ENCODE measurements around the gene MARK4.
"Not testable (repeated sequence)": the region's sequence is repeated elsewhere in the genome, so short reads cannot be mapped to it uniquely, and the experiment has no call there.

The MARK4 gene

GRCh38 chr19:45256836-45257235, 5.8 kb downstream of the MARK4 start:
- H3K4me3 ChIP-seq = no peak overlapping the region
- DNase-seq (ENCODE audit: low read depth, low spot score) = no peak
- H3K36me3 ChIP-seq (ENCODE audit: insufficient read depth, low read length) = no peaks in the 10 kb centered on the region
- H3K9me3 ChIP-seq (ENCODE audit: low read depth, low read length) = no peaks in the 10 kb centered on the region
- no peak overlapping the region for H3K9ac ChIP-seq (ENCODE audit: insufficient read length)
- TF ChIP-seq FOXP2 (optimal IDR thresholded peaks at IDR 0.05; ENCODE audit: control extremely low read depth, extremely low read length, insufficient read depth) = no peak
- TF ChIP-seq POLR2AphosphoS5 (IDR thresholded peaks at IDR 0.05; ENCODE audit: borderline replicate concordance, low read depth, low read length) = no peak
- 0 out of 2 replicates have a peak overlapping the region, but pooled peaks have one; percentile 31 for H3K27ac ChIP-seq

- no peak for DNase-seq (ENCODE audit: low read depth, low spot score)
- no peaks in the 10 kb centered on the region for H3K36me3 ChIP-seq (ENCODE audit: insufficient read depth, low read length)
- H3K9me3 ChIP-seq (ENCODE audit: low read depth, low read length) = no peaks in the 10 kb centered on the region
- no peak overlapping the region for H3K9ac ChIP-seq (ENCODE audit: insufficient read length)
- no peak overlapping the region for H3K4me3 ChIP-seq
- H3K27ac ChIP-seq = no peak overlapping the region
- TF ChIP-seq EZH2 (IDR thresholded peaks at IDR 0.05) = no peak
- no peak for TF ChIP-seq POLR2AphosphoS5 (IDR thresholded peaks at IDR 0.05; ENCODE audit: borderline replicate concordance, low read depth, low read length)
- TF ChIP-seq FOXP2 (optimal IDR thresholded peaks at IDR 0.05; ENCODE audit: control extremely low read depth, extremely low read length, insufficient read depth) = no peak
These were observed 7.8 kb downstream of the MARK4 start for GRCh38 chr19:45258862-45259261.

GRCh38 chr19:45262570-45262969, 11.5 kb downstream of the MARK4 start:
- DNase-seq (ENCODE audit: low read depth, low spot score) = no peak
- Histone ChIP-seq H3K9me3 (ENCODE audit: low read depth, low read length) (no peaks in the 10 kb centered on the region), H3K36me3 (ENCODE audit: insufficient read depth, low read length) (no peaks in the 10 kb centered on the region), H3K9ac (ENCODE audit: insufficient read length) (no peak overlapping the region), H3K4me3 (no peak overlapping the region), H3K27ac (no peak overlapping the region)
- TF ChIP-seq FOXP2 (optimal IDR thresholded peaks at IDR 0.05; ENCODE audit: control extremely low read depth, extremely low read length, insufficient read depth) = no peak
- no peak for TF ChIP-seq POLR2AphosphoS5 (IDR thresholded peaks at IDR 0.05; ENCODE audit: borderline replicate concordance, low read depth, low read length)
- no peak for TF ChIP-seq EZH2 (IDR thresholded peaks at IDR 0.05)

GRCh38 chr19:45263013-45263412, 11.9 kb downstream of the MARK4 start:
- TF ChIP-seq POLR2AphosphoS5 (IDR thresholded peaks at IDR 0.05; ENCODE audit: borderline replicate concordance, low read depth, low read length) (no peak), FOXP2 (optimal IDR thresholded peaks at IDR 0.05; ENCODE audit: control extremely low read depth, extremely low read length, insufficient read depth) (no peak), EZH2 (IDR thresholded peaks at IDR 0.05) (no peak)
- Histone ChIP-seq H3K9me3 (ENCODE audit: low read depth, low read length) (no peaks in the 10 kb centered on the region), H3K4me3 (no peak overlapping the region), H3K36me3 (ENCODE audit: insufficient read depth, low read length) (no peaks in the 10 kb centered on the region), H3K27ac (no peak overlapping the region), H3K9ac (ENCODE audit: insufficient read length) (no peak overlapping the region)
- no peak for DNase-seq (ENCODE audit: low read depth, low spot score)

GRCh38 chr19:45264781-45265317, 13.8 kb downstream of the MARK4 start:
- Histone ChIP-seq H3K9ac (ENCODE audit: insufficient read length) (no peak overlapping the region), H3K9me3 (ENCODE audit: low read depth, low read length) (no peaks in the 10 kb centered on the region), H3K4me3 (no peak overlapping the region), H3K36me3 (ENCODE audit: insufficient read depth, low read length) (no peaks in the 10 kb centered on the region), H3K27ac (no peak overlapping the region)
- DNase-seq (ENCODE audit: low read depth, low spot score) = no peak
- TF ChIP-seq FOXP2 (optimal IDR thresholded peaks at IDR 0.05; ENCODE audit: control extremely low read depth, extremely low read length, insufficient read depth) (no peak), POLR2AphosphoS5 (IDR thresholded peaks at IDR 0.05; ENCODE audit: borderline replicate concordance, low read depth, low read length) (no peak)

- Histone ChIP-seq H3K9me3 (ENCODE audit: low read depth, low read length) (no peaks in the 10 kb centered on the region), H3K36me3 (ENCODE audit: insufficient read depth, low read length) (no peaks in the 10 kb centered on the region), H3K9ac (ENCODE audit: insufficient read length) (no peak overlapping the region), H3K4me3 (no peak overlapping the region), H3K27ac (no peak overlapping the region)
- DNase-seq (ENCODE audit: low read depth, low spot score) = no peak
- TF ChIP-seq FOXP2 (optimal IDR thresholded peaks at IDR 0.05; ENCODE audit: control extremely low read depth, extremely low read length, insufficient read depth) (no peak), POLR2AphosphoS5 (IDR thresholded peaks at IDR 0.05; ENCODE audit: borderline replicate concordance, low read depth, low read length) (no peak), EZH2 (IDR thresholded peaks at IDR 0.05) (no peak)
These were observed 14.3 kb downstream of the MARK4 start for GRCh38 chr19:45265375-45265774.

- H3K4me3 ChIP-seq = no peak overlapping the region
- no peak for DNase-seq (ENCODE audit: low read depth, low spot score)
- TF ChIP-seq POLR2AphosphoS5 (IDR thresholded peaks at IDR 0.05; ENCODE audit: borderline replicate concordance, low read depth, low read length) (no peak), EZH2 (IDR thresholded peaks at IDR 0.05) (no peak), FOXP2 (optimal IDR thresholded peaks at IDR 0.05; ENCODE audit: control extremely low read depth, extremely low read length, insufficient read depth) (no peak)
- H3K9me3 ChIP-seq (ENCODE audit: low read depth, low read length) = no peaks in the 10 kb centered on the region
- H3K9ac ChIP-seq (ENCODE audit: insufficient read length) = no peak overlapping the region
- H3K27ac ChIP-seq = no peak overlapping the region
- peaks cover 6% of the 10 kb centered on the region; the same call in 1 of the 2 replicates for H3K36me3 ChIP-seq (ENCODE audit: insufficient read depth, low read length)
These were observed 16.2 kb downstream of the MARK4 start for GRCh38 chr19:45267296-45267695.

- H3K9ac ChIP-seq (ENCODE audit: insufficient read length); H3K9me3 ChIP-seq (ENCODE audit: low read depth, low read length); H3K36me3 ChIP-seq (ENCODE audit: insufficient read depth, low read length); H3K4me3 ChIP-seq; H3K27ac ChIP-seq; DNase-seq (ENCODE audit: low read depth, low spot score): not testable (repeated sequence)
These were observed 18.9 kb downstream of the MARK4 start for GRCh38 chr19:45269939-45270338.

- H3K27ac ChIP-seq = no peak overlapping the region
- DNase-seq (ENCODE audit: low read depth, low spot score) = no peak
- H3K4me3 ChIP-seq = no peak overlapping the region
- TF ChIP-seq POLR2AphosphoS5 (IDR thresholded peaks at IDR 0.05; ENCODE audit: borderline replicate concordance, low read depth, low read length) = no peak
- no peak for TF ChIP-seq EZH2 (IDR thresholded peaks at IDR 0.05)
- no peak overlapping the region for H3K9ac ChIP-seq (ENCODE audit: insufficient read length)
- H3K36me3 ChIP-seq (ENCODE audit: insufficient read depth, low read length) = peaks cover 6% of the 10 kb centered on the region; the same call in 1 of the 2 replicates
- H3K9me3 ChIP-seq (ENCODE audit: low read depth, low read length) = no peaks in the 10 kb centered on the region
These were observed 20.1 kb downstream of the MARK4 start for GRCh38 chr19:45271098-45271734.
